Uterus (tissue), 2 donors: ENCODE data around the gene KARS1.

Experiments used
- CTCF ChIP-seq, 4 experiments: fragments of 200-600 bp in 2 of 4; fragments of 450-650 bp in 2 of 4; sonication (generic) in 2 of 4; IDR thresholded peaks; one replicate each; pipeline ENCODE4 v1.5.1; 2016 to 2019; ENCODE audit warnings: antibody characterized with exemption in 4 of 4, mild to moderate bottlenecking in 2 of 4, moderate library complexity in 1 of 4
- POLR2A ChIP-seq, 2 donors: fragments of 450-650 bp; IDR thresholded peaks; one replicate each; pipeline ENCODE4 v1.6.1; 2016; ENCODE audit warnings: antibody characterized with exemption in 2 of 2, mild to moderate bottlenecking in 1 of 2, moderate library complexity in 1 of 2

- TF ChIP-seq CTCF (IDR thresholded peaks at IDR 0.05) (no peak), POLR2A (IDR thresholded peaks at IDR 0.05) (no peak)
These were observed 20.0 kb upstream of the KARS1 start for GRCh38 chr16:75667503-75667902.
